Adipocyte (in vitro differentiated cells): ENCODE results near the gene TEX12.
"Not testable (repeated sequence)": the region's sequence is repeated elsewhere in the genome, so short reads cannot be mapped to it uniquely, and the experiment has no call there.

ENCODE experiments used
- DNase-seq: peaks from one replicate; pipeline ENCODE4 v3.0.0-alpha.2; 2015; ENCODE audit warnings: low read depth
- H3K27me3 ChIP-seq: replicated peaks from 2 replicates; pipeline ENCODE4 v1.7.0; 2013; ENCODE audit warnings: mild to moderate bottlenecking, low read length, moderate library complexity; ENCODE audit not compliant: control insufficient read depth, insufficient read depth
- H3K36me3 ChIP-seq: 2 replicates; pipeline ENCODE4 v1.7.0; 2013; ENCODE audit warnings: low read length, mild to moderate bottlenecking, moderate library complexity; ENCODE audit not compliant: control insufficient read depth, insufficient read depth, severe bottlenecking
- H3K4me1 ChIP-seq: 2 replicates; pipeline ENCODE4 v1.7.0; 2013; ENCODE audit warnings: mild to moderate bottlenecking, low read length, moderate library complexity; ENCODE audit not compliant: control insufficient read depth, insufficient read depth
- H3K4me3 ChIP-seq: 2 replicates; pipeline ENCODE4 v1.7.0; 2013; ENCODE audit warnings: mild to moderate bottlenecking, low read length, moderate library complexity
- H3K9ac ChIP-seq: 2 replicates; pipeline ENCODE4 v1.7.0; 2013; ENCODE audit warnings: mild to moderate bottlenecking, low read length, moderate library complexity
- H3K9me3 ChIP-seq: 2 replicates; pipeline ENCODE4 v1.7.0; 2013; ENCODE audit warnings: mild to moderate bottlenecking, low read length, moderate library complexity; ENCODE audit not compliant: control insufficient read depth

The TEX12 gene

GRCh38 chr11:112185883-112186282 lies 18.7 kb downstream of the TEX12 start:
- Histone ChIP-seq H3K4me3 (no peak overlapping the region), H3K4me1 (peaks cover 9% of the 10 kb centered on the region), H3K9ac (no peak overlapping the region), H3K36me3 (no peaks in the 10 kb centered on the region), H3K9me3 (no peaks in the 10 kb centered on the region), H3K27me3 (no peaks in the 10 kb centered on the region)
- DNase-seq: no peak

DNA sequence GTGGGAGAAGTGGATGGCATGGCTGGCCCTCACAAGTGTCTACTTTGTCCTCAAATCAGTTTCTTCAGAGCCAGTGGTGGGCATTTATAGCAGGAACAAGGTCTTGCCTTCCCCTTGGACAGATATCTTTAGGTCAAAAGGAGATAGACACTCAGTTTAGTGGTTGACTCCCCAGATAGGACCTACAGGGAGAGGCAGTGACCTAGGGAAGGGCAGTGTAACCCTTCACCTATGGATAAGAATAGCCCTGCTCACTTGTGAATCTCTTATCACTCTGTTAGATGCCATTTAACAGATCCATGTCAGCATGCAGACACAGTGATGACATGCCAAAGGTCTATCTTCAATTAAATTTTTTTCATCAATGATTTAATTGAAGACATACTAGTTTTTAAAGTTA lies 19.1 kb downstream of the TEX12 start:
- H3K9ac ChIP-seq: no peak overlapping the region
- H3K4me3 ChIP-seq: no peak overlapping the region
- DNase-seq: no peak
- no peaks in the 10 kb centered on the region for H3K9me3 ChIP-seq
- no peaks in the 10 kb centered on the region for H3K27me3 ChIP-seq
- H3K4me1 ChIP-seq: peaks cover 9% of the 10 kb centered on the region
- H3K36me3 ChIP-seq: no peaks in the 10 kb centered on the region

DNA sequence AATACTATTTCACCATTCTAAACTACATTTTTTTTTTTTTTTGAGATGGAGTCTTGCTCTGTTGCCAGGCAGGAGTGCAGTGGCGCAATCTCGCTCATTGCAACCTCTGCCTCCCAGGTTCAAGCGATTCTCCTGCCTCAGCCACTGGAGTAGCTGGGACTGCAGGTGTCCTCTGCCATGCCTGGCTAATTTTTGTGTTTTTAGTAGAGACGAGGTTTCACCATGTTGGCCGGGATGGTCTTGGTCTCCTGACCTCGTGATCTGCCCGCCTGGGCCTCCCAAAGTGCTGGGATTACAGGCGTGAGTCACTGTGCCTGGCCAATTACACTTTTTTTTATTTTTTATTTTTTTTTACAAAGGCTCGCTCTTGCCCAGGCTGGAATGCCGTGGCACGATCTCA lies 27.9 kb downstream of the TEX12 start:
- not testable (repeated sequence) for H3K4me3 ChIP-seq, H3K9ac ChIP-seq, DNase-seq, H3K36me3 ChIP-seq, H3K4me1 ChIP-seq, H3K27me3 ChIP-seq, H3K9me3 ChIP-seq

GRCh38 chr11:112195951-112196351 lies 28.8 kb downstream of the TEX12 start:
- Histone ChIP-seq H3K9ac (no peak overlapping the region), H3K4me1 (peaks cover 10% of the 10 kb centered on the region), H3K4me3 (no peak overlapping the region), H3K36me3 (no peaks in the 10 kb centered on the region), H3K9me3 (no peaks in the 10 kb centered on the region), H3K27me3 (no peaks in the 10 kb centered on the region)
- DNase-seq: peak; percentile 43

- Histone ChIP-seq H3K4me1 (peaks cover 10% of the 10 kb centered on the region), H3K9me3 (no peaks in the 10 kb centered on the region), H3K4me3 (no peak overlapping the region), H3K27me3 (no peaks in the 10 kb centered on the region), H3K36me3 (no peaks in the 10 kb centered on the region), H3K9ac (no peak overlapping the region)
- no peak for DNase-seq
Observed at GRCh38 chr11:112196519-112197087, 29.4 kb downstream of the TEX12 start.

- H3K27me3 ChIP-seq, H3K9me3 ChIP-seq, H3K4me3 ChIP-seq, H3K36me3 ChIP-seq, DNase-seq, H3K9ac ChIP-seq, H3K4me1 ChIP-seq: not testable (repeated sequence)
Observed at GRCh38 chr11:112199101-112199500, 31.9 kb downstream of the TEX12 start.

DNA sequence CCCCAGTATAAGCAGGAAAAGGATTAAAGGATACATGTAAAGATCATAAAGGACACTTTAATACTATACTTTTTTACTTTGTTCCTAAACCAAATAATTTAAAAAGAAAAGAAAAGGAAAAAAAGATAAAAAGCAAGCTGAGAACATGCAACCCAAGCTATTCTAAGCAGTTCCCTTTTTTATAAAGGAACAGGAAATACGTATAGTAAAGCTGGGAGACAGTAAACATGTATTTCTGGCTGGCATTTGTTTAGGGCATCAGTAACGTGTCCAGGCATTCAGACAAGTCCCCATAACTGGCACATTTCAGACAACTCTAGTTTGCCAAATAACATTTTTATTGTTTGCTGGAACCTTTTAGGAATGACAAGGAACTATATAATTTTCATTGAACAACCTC lies 33.1 kb downstream of the TEX12 start:
- no peak for DNase-seq
- Histone ChIP-seq H3K9me3 (no peaks in the 10 kb centered on the region), H3K4me1 (peaks cover 10% of the 10 kb centered on the region), H3K27me3 (no peaks in the 10 kb centered on the region), H3K9ac (no peak overlapping the region), H3K36me3 (no peaks in the 10 kb centered on the region), H3K4me3 (no peak overlapping the region)

DNA sequence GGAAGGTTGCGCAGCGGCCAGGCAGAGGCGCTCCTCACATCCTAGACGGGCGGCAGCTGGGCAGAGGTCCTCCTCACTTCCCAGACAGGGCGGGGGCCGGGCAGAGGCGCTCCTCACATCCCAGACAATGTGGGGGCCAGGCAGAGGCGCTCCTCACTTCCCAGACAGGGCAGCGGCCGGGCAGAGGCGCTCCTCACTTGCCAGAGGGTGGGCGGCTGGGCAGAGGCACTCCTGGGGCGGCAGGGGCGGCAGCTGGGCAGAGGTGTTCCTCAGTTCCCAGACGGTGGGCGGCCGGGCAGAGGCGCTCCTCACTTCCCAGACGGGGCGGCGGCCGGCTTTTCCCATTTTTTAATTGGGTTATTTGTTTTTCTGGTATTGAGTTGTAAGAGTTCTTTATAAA lies 38.9 kb downstream of the TEX12 start:
- no peak overlapping the region for H3K9ac ChIP-seq
- H3K4me3 ChIP-seq: no peak overlapping the region
- H3K9me3 ChIP-seq: no peaks in the 10 kb centered on the region
- DNase-seq: no peak
- no peaks in the 10 kb centered on the region for H3K36me3 ChIP-seq
- no peaks in the 10 kb centered on the region for H3K27me3 ChIP-seq
- peaks cover 2% of the 10 kb centered on the region for H3K4me1 ChIP-seq

GRCh38 chr11:112210890-112211289 lies 43.7 kb downstream of the TEX12 start:
- Histone ChIP-seq H3K4me3 (no peak overlapping the region), H3K4me1 (peaks cover 6% of the 10 kb centered on the region), H3K27me3 (no peaks in the 10 kb centered on the region), H3K36me3 (no peaks in the 10 kb centered on the region), H3K9ac (no peak overlapping the region), H3K9me3 (no peaks in the 10 kb centered on the region)
- DNase-seq: no peak

DNA sequence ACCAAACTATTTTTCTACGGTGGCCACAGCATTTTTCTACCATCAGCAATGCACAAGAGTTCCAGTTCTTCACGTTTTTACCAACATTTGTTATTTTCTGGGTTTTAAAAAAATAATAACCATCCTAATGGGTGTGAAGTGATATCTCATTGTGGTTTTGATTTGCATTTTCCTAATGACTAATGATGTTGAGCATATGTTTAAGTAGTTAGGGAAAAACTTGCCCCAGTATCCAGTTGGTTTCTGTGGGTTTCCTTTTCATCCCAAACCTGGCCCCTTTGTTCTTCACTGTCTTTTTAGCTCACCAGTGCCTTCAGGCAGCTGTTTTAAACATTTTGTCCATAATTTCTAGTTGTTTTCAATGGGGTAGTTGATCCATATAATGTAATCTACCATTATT lies 44.4 kb downstream of the TEX12 start:
- H3K27me3 ChIP-seq: no peaks in the 10 kb centered on the region
- no peak overlapping the region for H3K4me3 ChIP-seq
- H3K4me1 ChIP-seq: peaks cover 8% of the 10 kb centered on the region
- H3K9me3 ChIP-seq: no peaks in the 10 kb centered on the region
- no peaks in the 10 kb centered on the region for H3K36me3 ChIP-seq
- DNase-seq: no peak
- no peak overlapping the region for H3K9ac ChIP-seq

GRCh38 chr11:112212290-112212689 lies 45.1 kb downstream of the TEX12 start:
- peaks cover 11% of the 10 kb centered on the region for H3K4me1 ChIP-seq
- H3K9ac ChIP-seq: no peak overlapping the region
- no peaks in the 10 kb centered on the region for H3K9me3 ChIP-seq
- H3K27me3 ChIP-seq: no peaks in the 10 kb centered on the region
- no peaks in the 10 kb centered on the region for H3K36me3 ChIP-seq
- no peak overlapping the region for H3K4me3 ChIP-seq
- no peak for DNase-seq

- H3K36me3 ChIP-seq: no peaks in the 10 kb centered on the region
- DNase-seq: no peak
- no peak overlapping the region for H3K4me3 ChIP-seq
- H3K9ac ChIP-seq: no peak overlapping the region
- no peaks in the 10 kb centered on the region for H3K9me3 ChIP-seq
- H3K27me3 ChIP-seq: no peaks in the 10 kb centered on the region
- peaks cover 11% of the 10 kb centered on the region for H3K4me1 ChIP-seq
Observed at GRCh38 chr11:112212710-112213109, 45.5 kb downstream of the TEX12 start.
